ENCODE measurements around the gene POP7. TPM values are rescaled to one million over a fixed set of nuclear protein-coding genes. Genes with fewer than 3 reads are reported as not detected.

Gene POP7
- total RNA-seq, 1 experiment from 2014 or later = 96.9 TPM

DNA sequence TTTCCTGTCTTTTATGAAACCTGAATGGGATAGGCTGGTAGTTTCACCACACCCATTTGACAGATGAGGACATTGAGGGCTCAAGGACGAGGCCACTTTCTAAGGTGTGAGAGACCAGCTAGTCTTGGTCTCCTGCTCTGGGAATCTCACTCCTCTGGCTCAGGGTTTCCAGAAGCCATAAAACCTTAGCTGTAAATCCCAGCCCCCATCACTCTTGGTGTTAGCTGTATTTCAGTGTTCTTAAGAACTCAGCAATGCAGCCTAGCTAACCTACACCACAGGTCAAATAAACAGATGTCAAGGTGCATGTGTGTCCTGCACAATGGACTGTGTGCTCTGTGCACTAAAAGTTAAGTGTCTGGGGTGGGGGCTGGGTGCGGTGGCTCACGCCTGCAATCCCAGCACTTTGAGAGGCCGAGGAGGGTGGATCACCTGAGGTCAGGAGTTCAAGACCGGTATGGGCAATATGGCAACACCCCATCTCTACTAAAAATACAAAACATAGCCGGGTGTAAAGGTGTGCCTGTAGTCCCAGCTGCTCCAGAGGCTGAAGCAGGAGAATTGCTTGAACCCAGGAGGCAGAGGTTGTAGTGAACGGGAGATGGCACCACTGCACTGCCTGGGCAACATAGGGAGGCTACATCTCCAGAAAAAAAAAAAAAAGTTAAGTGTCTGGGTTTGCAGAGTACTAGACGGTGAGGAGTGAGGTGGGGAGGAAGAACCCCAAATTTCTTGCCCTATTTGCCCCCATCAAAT is 13.8 kb downstream of the POP7 start:
- H3K9ac ChIP-seq (ENCODE audit: extremely low read depth, insufficient read length, low read length) = no peak overlapping the region
- H3K4me1 ChIP-seq (ENCODE audit: insufficient read depth, low read length) = no peaks in the 10 kb centered on the region
- H2AK5ac ChIP-seq (ENCODE audit: insufficient read length, low read length) = no peak overlapping the region
- H2BK120ac ChIP-seq (ENCODE audit: low read depth, low read length, poor library complexity, severe bottlenecking) = no peak overlapping the region
- TF ChIP-seq, protein P1, sequence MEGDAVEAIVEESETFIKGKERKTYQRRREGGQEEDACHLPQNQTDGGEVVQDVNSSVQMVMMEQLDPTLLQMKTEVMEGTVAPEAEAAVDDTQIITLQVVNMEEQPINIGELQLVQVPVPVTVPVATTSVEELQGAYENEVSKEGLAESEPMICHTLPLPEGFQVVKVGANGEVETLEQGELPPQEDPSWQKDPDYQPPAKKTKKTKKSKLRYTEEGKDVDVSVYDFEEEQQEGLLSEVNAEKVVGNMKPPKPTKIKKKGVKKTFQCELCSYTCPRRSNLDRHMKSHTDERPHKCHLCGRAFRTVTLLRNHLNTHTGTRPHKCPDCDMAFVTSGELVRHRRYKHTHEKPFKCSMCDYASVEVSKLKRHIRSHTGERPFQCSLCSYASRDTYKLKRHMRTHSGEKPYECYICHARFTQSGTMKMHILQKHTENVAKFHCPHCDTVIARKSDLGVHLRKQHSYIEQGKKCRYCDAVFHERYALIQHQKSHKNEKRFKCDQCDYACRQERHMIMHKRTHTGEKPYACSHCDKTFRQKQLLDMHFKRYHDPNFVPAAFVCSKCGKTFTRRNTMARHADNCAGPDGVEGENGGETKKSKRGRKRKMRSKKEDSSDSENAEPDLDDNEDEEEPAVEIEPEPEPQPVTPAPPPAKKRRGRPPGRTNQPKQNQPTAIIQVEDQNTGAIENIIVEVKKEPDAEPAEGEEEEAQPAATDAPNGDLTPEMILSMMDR (conservative IDR thresholded peaks at IDR 0.05) = peak; percentile 43; the same call in 1 of the 3 replicates
- H4K8ac ChIP-seq (replicated peaks; ENCODE audit: insufficient read length, low read depth, low read length) = no peak overlapping the region
- Mint-ChIP-seq H3K9me3 (peaks cover 9 to 16% of the 10 kb centered on the region in 2 experiments), H3K4me3 (peak overlapping the region; percentile 57 to 82), H3K36me3 (ENCODE audit: insufficient read depth in 1 of 3, low read depth in 3 of 3) (no peaks in the 10 kb centered on the region; a peak in 2 of 7 replicates), H3K27me3 (ENCODE audit: low read depth) (peaks cover 80% of the 10 kb centered on the region), H3K4me1 (peaks cover 10 to 11% of the 10 kb centered on the region in 2 experiments; a peak in 3 of 4 replicates), H3K27ac (no peak overlapping the region)
- H2BK20ac ChIP-seq (ENCODE audit: low read depth, low read length, poor library complexity, severe bottlenecking) = no peak overlapping the region
- H2BK15ac ChIP-seq (ENCODE audit: low read depth, low read length) = no peak overlapping the region
- no peak overlapping the region for H4K5ac ChIP-seq (ENCODE audit: insufficient read length, low read depth, low read length)
- no peak overlapping the region for H2AFZ ChIP-seq (ENCODE audit: low read length)
- H3K9me3 ChIP-seq (ENCODE audit: control insufficient read depth, low read depth, low read length) = no peaks in the 10 kb centered on the region
- H3K27ac ChIP-seq (ENCODE audit: insufficient read length, low read depth, low read length) = no peak overlapping the region
- WGBS (ENCODE audit: extremely low coverage, insufficient read length, low lambda C conversion rate) = no CpG with 5 or more reads among the region's 8 CpGs
- H3K4ac ChIP-seq (ENCODE audit: low read depth, low read length) = no peak overlapping the region
- H4K20me1 ChIP-seq (ENCODE audit: control insufficient read depth, insufficient read depth, insufficient read length) = no peaks in the 10 kb centered on the region
- no peaks in the 10 kb centered on the region for H3K79me2 ChIP-seq (ENCODE audit: insufficient read depth, low read length)
- H3K27me3 ChIP-seq (ENCODE audit: insufficient read depth, low read length) = peaks cover 9% of the 10 kb centered on the region; the same call in 1 of the 2 replicates
- H3K14ac ChIP-seq (ENCODE audit: insufficient read depth, low read length) = no peak overlapping the region
- DNase-seq = no peak
- no peak overlapping the region for H2BK12ac ChIP-seq (ENCODE audit: insufficient read length, low read depth, low read length)
- no peak overlapping the region for H3K23ac ChIP-seq (ENCODE audit: insufficient read length, low read depth, low read length)
- H2BK5ac ChIP-seq (ENCODE audit: insufficient read length, low read length) = no peak overlapping the region
- no peak overlapping the region for H3K18ac ChIP-seq (ENCODE audit: insufficient read length, low read depth, low read length)
- H3K4me2 ChIP-seq (ENCODE audit: insufficient read depth, insufficient read length, low read length) = peak overlapping the region; percentile 85
- H3K56ac ChIP-seq (ENCODE audit: insufficient read length, low read depth, low read length) = no peak overlapping the region
- H4K91ac ChIP-seq (ENCODE audit: insufficient read length, low read depth, low read length) = no peak overlapping the region
- peaks cover 5% of the 10 kb centered on the region for H3K23me2 ChIP-seq (ENCODE audit: insufficient read length, low read depth, low read length, poor library complexity, severe bottlenecking)
- H3T11ph ChIP-seq (ENCODE audit: low read length) = no peak overlapping the region
- no peaks in the 10 kb centered on the region for H3K79me1 ChIP-seq (ENCODE audit: insufficient read depth, low read depth, low read length, poor library complexity, severe bottlenecking)
